Globus pallidus (tissue), 1 donor: ENCODE data around the gene COPS9.

Experiments used
- DNase-seq: peaks from one replicate; pipeline ENCODE4 v3.0.0-alpha.2; 2015; ENCODE audit warnings: low spot score

The COPS9 gene

GRCh38 chr2:240166191-240166590 lies 30.1 kb upstream of the COPS9 start:
- DNase-seq: no peak

- DNase-seq: no peak
These were observed 29.6 kb upstream of the COPS9 start for GRCh38 chr2:240165661-240166060.

GRCh38 chr2:240165034-240165433 lies 28.9 kb upstream of the COPS9 start:
- DNase-seq: no peak

GRCh38 chr2:240164586-240164985 lies 28.5 kb upstream of the COPS9 start:
- no peak for DNase-seq

GRCh38 chr2:240163844-240164574 lies 27.9 kb upstream of the COPS9 start:
- DNase-seq: no peak

- DNase-seq: no peak
These were observed 27.0 kb upstream of the COPS9 start for GRCh38 chr2:240162939-240163714.

GRCh38 chr2:240162531-240162930 lies 26.4 kb upstream of the COPS9 start:
- no peak for DNase-seq

- no peak for DNase-seq
These were observed 25.9 kb upstream of the COPS9 start for GRCh38 chr2:240162032-240162431.

- no peak for DNase-seq
These were observed 25.1 kb upstream of the COPS9 start for GRCh38 chr2:240161087-240161750.

GRCh38 chr2:240160291-240161086 lies 24.4 kb upstream of the COPS9 start:
- no peak for DNase-seq

GRCh38 chr2:240159251-240159839 lies 23.2 kb upstream of the COPS9 start:
- no peak for DNase-seq

- no peak for DNase-seq
These were observed 21.0 kb upstream of the COPS9 start for GRCh38 chr2:240157147-240157470.

GRCh38 chr2:240156435-240157146 lies 20.5 kb upstream of the COPS9 start:
- DNase-seq: no peak

GRCh38 chr2:240155745-240156390 lies 19.8 kb upstream of the COPS9 start:
- DNase-seq: no peak

- DNase-seq: peak; percentile 56
These were observed 19.1 kb upstream of the COPS9 start for GRCh38 chr2:240155048-240155744.

GRCh38 chr2:240154606-240155005 lies 18.5 kb upstream of the COPS9 start:
- DNase-seq: no peak

- DNase-seq: no peak
These were observed 17.3 kb upstream of the COPS9 start for GRCh38 chr2:240153418-240153817.

- DNase-seq: no peak
These were observed 15.4 kb upstream of the COPS9 start for GRCh38 chr2:240151477-240152031.

GRCh38 chr2:240149943-240150784 lies 14.1 kb upstream of the COPS9 start:
- DNase-seq: no peak
